Measurements from ENCODE around the gene SS18L1. TPM values are rescaled to one million over a fixed set of nuclear protein-coding genes. Genes with fewer than 3 reads are reported as not detected.

The SS18L1 gene
- total RNA-seq, 1 experiment from 2014 or later = 28.1 TPM

GRCh38 chr20:62119115-62119514 is 24.5 kb upstream of the SS18L1 start:
- Histone ChIP-seq H3K4me1 (ENCODE audit: control insufficient read depth in 1 of 2, insufficient read depth in 2 of 2, low read length in 2 of 2) (peaks cover 12 to 26% of the 10 kb centered on the region in 2 experiments), H3K9ac (ENCODE audit: low read length) (no peak overlapping the region), H3K27ac (ENCODE audit: low read depth, low read length) (no peak overlapping the region), H3K79me2 (ENCODE audit: insufficient read depth, low read length) (peaks cover 13% of the 10 kb centered on the region), H3K4me2 (ENCODE audit: low read length) (no peak overlapping the region), H3K9me3 (ENCODE audit: control insufficient read depth in 1 of 2, insufficient read depth in 1 of 2, low read depth in 1 of 2, low read length in 2 of 2) (no peaks in the 10 kb centered on the region), H3K9me2 (ENCODE audit: insufficient read depth) (no peaks in the 10 kb centered on the region), H4K20me1 (ENCODE audit: insufficient read depth) (no peaks in the 10 kb centered on the region; the same call in 1 of the 2 replicates), H3K4me3 (replicated peaks in 1 of 2; ENCODE audit: low read depth in 1 of 2, low read length in 2 of 2) (no peak overlapping the region), H3K27me3 (ENCODE audit: insufficient read depth, low read length) (no peaks in the 10 kb centered on the region), H2AFZ (ENCODE audit: low read depth, low read length, poor library complexity, severe bottlenecking) (no peak overlapping the region), H3K36me3 (ENCODE audit: control insufficient read depth in 1 of 2, insufficient read depth in 2 of 2, low read length in 2 of 2) (no peaks in the 10 kb centered on the region)
- ATAC-seq = no peak
- no peak for DNase-seq (ENCODE audit: low read depth, low spot score)
- CTCF ChIA-PET = no interaction called here
- RAD21 ChIA-PET (ENCODE audit: low non-redundant PET in 1 of 2, low total read pairs in 2 of 2, uncharacterized antibody in 2 of 2, unreplicated experiment in 2 of 2) = no interaction called here
- TF ChIP-seq SP1 (IDR thresholded peaks at IDR 0.05; ENCODE audit: low read depth) (no peak), ZBTB33 (IDR thresholded peaks at IDR 0.05; ENCODE audit: extremely low read depth, insufficient replicate concordance, low read length) (no peak), SRF (IDR thresholded peaks at IDR 0.05; ENCODE audit: low read depth) (no peak), EZH2 (IDR thresholded peaks at IDR 0.05) (no peak), ATF3 (IDR thresholded peaks at IDR 0.05) (no peak), FOSL1 (IDR thresholded peaks at IDR 0.05; ENCODE audit: low read depth) (no peak), JUND (IDR thresholded peaks at IDR 0.05) (no peak), ZNF274 (IDR thresholded peaks at IDR 0.05; ENCODE audit: low read depth, low read length) (no peak), REST (IDR thresholded peaks at IDR 0.05; ENCODE audit: low read depth) (no peak)
- no TSS peak for BruUV-seq (replicated peaks)
- intact Hi-C loops (cut with micrococcal nuclease) = no loop called here
- POLR2A ChIA-PET = no interaction called here

All from HCT116 (cell line).